SK-N-SH (cell line): ENCODE measurements around the gene CRYBG3. TPM values are rescaled to one million over a fixed set of nuclear protein-coding genes. Genes with fewer than 3 reads are reported as not detected.

Experiments used
- CTCF ChIA-PET: fragments of 300-600, 350-600 bp; formaldehyde crosslinking; extraction: SDS; loops from one replicate; lab custom pipeline; 2021; lab: Yijun Ruan, JAX
- POLR2A ChIA-PET: fragments of 350-600 bp; sonication (Branson Sonifier 250); formaldehyde crosslinking; extraction: SDS; loops from one replicate; lab custom pipeline; 2020; ENCODE audit warnings: antibody characterized with exemption, inconsistent platforms; lab: Yijun Ruan, JAX
- DNase-seq: peaks from one replicate; pipeline ENCODE4 v3.0.0; 2012
- H2AFZ ChIP-seq: fragments of 200-600 bp; sonication (generic); 2 replicates; pipeline ENCODE4 v1.8.1; 2016; ENCODE audit warnings: antibody characterized with exemption, mild to moderate bottlenecking, low read depth
- H3F3A ChIP-seq: fragments of 200-600 bp; sonication (generic); replicated peaks from 2 replicates; pipeline ENCODE3; 2016; ENCODE audit warnings: antibody characterized with exemption, mild to moderate bottlenecking; ENCODE audit not compliant: insufficient read depth
- H3K27ac ChIP-seq, 2 experiments: fragments of 200-500 bp in 1 of 2; fragments of 200-600 bp in 1 of 2; sonication (Bioruptor generic) in 1 of 2; sonication (generic), shearing (Covaris generic) in 1 of 2; 2 replicates each; pipeline versions ENCODE4 v1.5.1 to v1.6.1; 2014 to 2016; ENCODE audit warnings: low read depth in 2 of 2, inconsistent platforms in 1 of 2, low read length in 1 of 2, mild to moderate bottlenecking in 1 of 2, mixed read lengths in 1 of 2
- H3K27me3 ChIP-seq: fragments of 200-600 bp; sonication (generic), shearing (Covaris generic); 2 replicates; pipeline ENCODE4 v1.6.1; 2016; ENCODE audit warnings: mixed run types; ENCODE audit not compliant: insufficient read depth
- H3K36me3 ChIP-seq, 2 experiments: fragments of 200-500 bp in 1 of 2; fragments of 200-600 bp in 1 of 2; sonication (Bioruptor generic) in 1 of 2; sonication (generic) in 1 of 2; replicated peaks in 1 of 2; 2 replicates each; pipeline versions ENCODE3 to v1.5.1; 2014 to 2016; ENCODE audit warnings: low read length in 1 of 2, mild to moderate bottlenecking in 1 of 2; ENCODE audit not compliant: insufficient read depth in 2 of 2, control insufficient read depth in 1 of 2
- H3K4me1 ChIP-seq, 2 experiments: fragments of 200-500 bp in 1 of 2; fragments of 200-600 bp in 1 of 2; sonication (Bioruptor generic) in 1 of 2; sonication (generic), shearing (Covaris generic) in 1 of 2; 2 replicates each; pipeline versions ENCODE4 v1.5.1 to v1.6.1; 2014 to 2016; ENCODE audit warnings: low read depth in 1 of 2, low read length in 1 of 2, mixed run types in 1 of 2; ENCODE audit not compliant: insufficient read depth in 2 of 2, control insufficient read depth in 1 of 2
- H3K4me2 ChIP-seq: fragments of 200-600 bp; sonication (generic), shearing (Covaris generic); 2 replicates; pipeline ENCODE4 v1.6.1; 2017; ENCODE audit warnings: mixed run types
- H3K4me3 ChIP-seq, 2 experiments: fragments of 200-500 bp in 1 of 2; fragments of 200-600 bp in 1 of 2; sonication (Bioruptor generic) in 1 of 2; sonication (generic), shearing (Covaris generic) in 1 of 2; 2 replicates each; pipeline versions ENCODE4 v1.5.1 to v1.8.1; 2014 to 2016; ENCODE audit warnings: low read depth in 2 of 2, inconsistent platforms in 1 of 2, low read length in 1 of 2, mild to moderate bottlenecking in 1 of 2, mixed read lengths in 1 of 2, moderate library complexity in 1 of 2
- H3K79me2 ChIP-seq: fragments of 200-600 bp; sonication (generic); 2 replicates; pipeline ENCODE4 v1.8.1; 2017; ENCODE audit warnings: mild to moderate bottlenecking; ENCODE audit not compliant: insufficient read depth
- H3K9ac ChIP-seq: fragments of 200-600 bp; sonication (generic); 2 replicates; pipeline ENCODE4 v1.6.1; 2017; ENCODE audit warnings: mixed run types
- H3K9me2 ChIP-seq: fragments of 200-600 bp; sonication (generic); 2 replicates; pipeline ENCODE4 v1.6.1; 2017; ENCODE audit warnings: mixed run types
- H3K9me3 ChIP-seq: fragments of 200-600 bp; sonication (generic); 2 replicates; pipeline ENCODE4 v1.6.1; 2017; ENCODE audit warnings: mixed run types, mild to moderate bottlenecking, moderate library complexity
- H4K20me1 ChIP-seq: fragments of 200-600 bp; sonication (generic); 2 replicates; pipeline ENCODE4 v1.6.1; 2017; ENCODE audit warnings: mild to moderate bottlenecking, mixed run types; ENCODE audit not compliant: insufficient read depth
- CHD2 ChIP-seq: fragments of 150-350 bp; IDR thresholded peaks from 2 replicates; pipeline ENCODE4 v1.6.1; 2018; ENCODE audit warnings: low read length; ENCODE audit not compliant: partially characterized antibody
- EP300 ChIP-seq, 2 experiments: IDR thresholded peaks; 2 replicates each; pipeline versions ENCODE4 v1.4.0 to v1.6.1; 2012; ENCODE audit warnings: borderline replicate concordance in 1 of 2, low read depth in 1 of 2, low read length in 1 of 2
- EZH2phosphoT487 ChIP-seq: fragments of 200-600 bp; sonication (generic); IDR thresholded peaks from 2 replicates; pipeline ENCODE4 v1.6.1; 2017; ENCODE audit warnings: low read depth, mixed run types, mild to moderate bottlenecking, antibody characterized with exemption, moderate library complexity, borderline replicate concordance
- FOSL2 ChIP-seq: IDR thresholded peaks from 2 replicates; pipeline ENCODE4 v1.4.0; 2012; ENCODE audit warnings: low read depth, mild to moderate bottlenecking, moderate library complexity, borderline replicate concordance
- FOXJ3 ChIP-seq: sonication (generic); formaldehyde crosslinking; IDR thresholded peaks from 2 replicates; pipeline ENCODE4 v1.5.1; 2020; ENCODE audit warnings: mild to moderate bottlenecking, missing genetic modification reagents
- FOXM1 ChIP-seq: IDR thresholded peaks from 2 replicates; pipeline ENCODE4 v1.4.0; 2012; ENCODE audit warnings: low read depth, mild to moderate bottlenecking
- GABPA ChIP-seq: IDR thresholded peaks from 2 replicates; pipeline ENCODE4 v1.4.0; 2012; ENCODE audit warnings: low read depth, mild to moderate bottlenecking
- JUND ChIP-seq: IDR thresholded peaks from 2 replicates; pipeline ENCODE4 v1.4.0; 2012
- MXI1 ChIP-seq: IDR thresholded peaks from 2 replicates; pipeline ENCODE4 v1.6.1; 2012; ENCODE audit warnings: mild to moderate bottlenecking, low read depth, low read length, improper control_type of control experiment
- NRF1 ChIP-seq: IDR thresholded peaks from 2 replicates; pipeline ENCODE4 v1.6.1; 2012; ENCODE audit warnings: low read depth, mild to moderate bottlenecking, low read length
- RCOR1 ChIP-seq: fragments of 150-350 bp; IDR thresholded peaks from 2 replicates; pipeline ENCODE4 v1.6.1; 2017; ENCODE audit warnings: antibody characterized with exemption, low read length
- RXRA ChIP-seq: IDR thresholded peaks from 2 replicates; pipeline ENCODE4 v1.4.0; 2012; ENCODE audit warnings: low read depth, mild to moderate bottlenecking, borderline replicate concordance
- TEAD4 ChIP-seq: IDR thresholded peaks from 2 replicates; pipeline ENCODE4 v1.4.0; 2012; ENCODE audit warnings: mild to moderate bottlenecking, borderline replicate concordance; ENCODE audit not compliant: insufficient read depth
- WGBS: methylation state at CpG from one replicate; pipeline ENCODE4 v1.1.6; 2017; ENCODE audit warnings: low lambda C conversion rate; 5-methylcytosine and 5-hydroxymethylcytosine counted together
- polyA plus RNA-seq, 3 experiments: library from polyadenylated mRNA; depleted of rRNA; stranded (reverse); fragments of >200 nt; gene quantifications; 2 replicates each; pipeline ENCODE4 v1.2.3, GENCODE V29; 2012
- TF ChIP-seq, protein P1 (sequence below): fragments of 200-600 bp; sonication (generic); IDR thresholded peaks from 2 replicates; pipeline ENCODE4 v1.6.1; 2017; ENCODE audit warnings: antibody characterized with exemption, mild to moderate bottlenecking, moderate library complexity
- TF ChIP-seq, protein P2 (sequence below): IDR thresholded peaks from 2 replicates; pipeline ENCODE4 v1.4.0; 2012; ENCODE audit warnings: low read depth, borderline replicate concordance
- TF ChIP-seq, protein P3 (sequence below): fragments of 150-350 bp; IDR thresholded peaks from 2 replicates; pipeline ENCODE4 v1.6.1; 2016; ENCODE audit warnings: mild to moderate bottlenecking, low read depth, low read length

CRYBG3 gene
- polyA plus RNA-seq, 1 of the 3 experiments (the other 2 are of a cell fraction): 2.4 TPM

DNA sequence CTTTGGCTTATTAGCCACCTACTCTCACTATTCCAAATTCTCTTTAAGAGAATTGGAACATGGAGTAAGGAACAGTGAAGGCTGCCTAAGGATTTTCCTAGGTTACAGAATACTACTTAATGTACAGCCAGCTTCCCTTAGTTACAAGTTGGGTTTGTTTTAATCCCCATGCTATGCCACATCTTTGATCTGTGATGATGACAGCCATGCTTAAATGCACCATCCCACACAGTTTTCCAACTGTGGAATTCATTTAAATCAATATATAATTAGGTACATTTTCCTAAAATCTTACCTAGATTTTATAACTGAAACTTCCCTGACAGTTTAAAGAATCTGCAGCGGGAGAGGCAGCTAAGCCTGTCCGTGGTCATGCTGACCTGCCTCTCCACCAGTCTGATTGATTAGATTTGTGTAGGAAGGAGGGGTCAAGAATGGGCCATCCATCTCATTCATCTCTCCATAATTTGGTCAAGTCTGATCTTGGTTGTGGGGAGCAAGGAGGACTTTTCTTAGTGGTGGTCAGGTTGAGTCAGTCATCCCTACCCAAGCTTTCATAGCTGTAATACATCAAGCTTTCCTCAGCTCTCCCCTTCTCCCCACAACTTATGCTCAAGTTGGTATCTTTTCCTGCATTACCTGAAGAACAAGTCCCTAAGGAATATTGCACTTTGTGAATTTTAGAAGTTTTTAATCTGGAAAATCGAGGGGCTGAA is 113.3 kb downstream of the CRYBG3 start (continued):
- TF ChIP-seq, protein P1, sequence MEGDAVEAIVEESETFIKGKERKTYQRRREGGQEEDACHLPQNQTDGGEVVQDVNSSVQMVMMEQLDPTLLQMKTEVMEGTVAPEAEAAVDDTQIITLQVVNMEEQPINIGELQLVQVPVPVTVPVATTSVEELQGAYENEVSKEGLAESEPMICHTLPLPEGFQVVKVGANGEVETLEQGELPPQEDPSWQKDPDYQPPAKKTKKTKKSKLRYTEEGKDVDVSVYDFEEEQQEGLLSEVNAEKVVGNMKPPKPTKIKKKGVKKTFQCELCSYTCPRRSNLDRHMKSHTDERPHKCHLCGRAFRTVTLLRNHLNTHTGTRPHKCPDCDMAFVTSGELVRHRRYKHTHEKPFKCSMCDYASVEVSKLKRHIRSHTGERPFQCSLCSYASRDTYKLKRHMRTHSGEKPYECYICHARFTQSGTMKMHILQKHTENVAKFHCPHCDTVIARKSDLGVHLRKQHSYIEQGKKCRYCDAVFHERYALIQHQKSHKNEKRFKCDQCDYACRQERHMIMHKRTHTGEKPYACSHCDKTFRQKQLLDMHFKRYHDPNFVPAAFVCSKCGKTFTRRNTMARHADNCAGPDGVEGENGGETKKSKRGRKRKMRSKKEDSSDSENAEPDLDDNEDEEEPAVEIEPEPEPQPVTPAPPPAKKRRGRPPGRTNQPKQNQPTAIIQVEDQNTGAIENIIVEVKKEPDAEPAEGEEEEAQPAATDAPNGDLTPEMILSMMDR: no peak
- TF ChIP-seq FOXJ3 (CRISPR knock-in tag) (no peak), NRF1 (no peak)
- TF ChIP-seq, all 33 proteins: peak for 0

DNA sequence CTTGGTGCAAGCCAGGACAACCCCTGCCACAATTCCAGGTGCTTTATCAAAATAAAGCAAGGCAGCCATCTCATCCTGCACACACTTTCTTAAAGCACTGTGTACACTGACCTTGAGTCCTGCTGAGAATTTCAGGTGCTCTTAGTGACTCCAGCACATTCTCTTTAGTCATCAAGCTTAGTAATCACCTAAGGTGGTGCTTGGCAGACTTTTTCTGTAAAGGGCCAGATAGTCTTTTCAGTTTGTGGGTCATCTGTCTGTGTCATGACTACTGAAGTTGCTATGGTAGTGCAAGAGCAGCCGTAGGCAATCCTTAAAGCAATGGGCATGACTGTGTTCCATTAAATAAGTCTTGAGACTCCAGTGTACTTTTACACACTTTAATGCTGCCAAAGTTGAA is 114.0 kb downstream of the CRYBG3 start:
- Histone ChIP-seq H3K27me3 (no peaks in the 10 kb centered on the region), H3K4me3 (no peak overlapping the region), H3K4me1 (no peaks in the 10 kb centered on the region), H3K4me2 (no peak overlapping the region), H2AFZ (no peak overlapping the region), H3K9me2 (no peaks in the 10 kb centered on the region), H3K36me3 (peaks cover 18 to 25% of the 10 kb centered on the region in 2 experiments), H3K9ac (no peak overlapping the region), H3F3A (no peaks in the 10 kb centered on the region), H4K20me1 (no peaks in the 10 kb centered on the region), H3K9me3 (no peaks in the 10 kb centered on the region), H3K79me2 (no peaks in the 10 kb centered on the region), H3K27ac (no peak overlapping the region)
- no peak for TF ChIP-seq FOXM1
- TF ChIP-seq, protein P1: no peak
- TF ChIP-seq GABPA: no peak
- no peak for TF ChIP-seq EZH2phosphoT487
- TF ChIP-seq, protein P2, sequence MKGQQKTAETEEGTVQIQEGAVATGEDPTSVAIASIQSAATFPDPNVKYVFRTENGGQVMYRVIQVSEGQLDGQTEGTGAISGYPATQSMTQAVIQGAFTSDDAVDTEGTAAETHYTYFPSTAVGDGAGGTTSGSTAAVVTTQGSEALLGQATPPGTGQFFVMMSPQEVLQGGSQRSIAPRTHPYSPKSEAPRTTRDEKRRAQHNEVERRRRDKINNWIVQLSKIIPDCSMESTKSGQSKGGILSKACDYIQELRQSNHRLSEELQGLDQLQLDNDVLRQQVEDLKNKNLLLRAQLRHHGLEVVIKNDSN: no peak
- TF ChIP-seq TEAD4: no peak
- TF ChIP-seq FOXJ3 (CRISPR knock-in tag): no peak
- TF ChIP-seq MXI1: no peak
- TF ChIP-seq EP300 (IDR thresholded peaks at IDR 0.05; ENCODE audit: borderline replicate concordance in 1 of 2, low read depth in 1 of 2, low read length in 1 of 2): no peak
- no peak for TF ChIP-seq RCOR1
- TF ChIP-seq, protein P3, sequence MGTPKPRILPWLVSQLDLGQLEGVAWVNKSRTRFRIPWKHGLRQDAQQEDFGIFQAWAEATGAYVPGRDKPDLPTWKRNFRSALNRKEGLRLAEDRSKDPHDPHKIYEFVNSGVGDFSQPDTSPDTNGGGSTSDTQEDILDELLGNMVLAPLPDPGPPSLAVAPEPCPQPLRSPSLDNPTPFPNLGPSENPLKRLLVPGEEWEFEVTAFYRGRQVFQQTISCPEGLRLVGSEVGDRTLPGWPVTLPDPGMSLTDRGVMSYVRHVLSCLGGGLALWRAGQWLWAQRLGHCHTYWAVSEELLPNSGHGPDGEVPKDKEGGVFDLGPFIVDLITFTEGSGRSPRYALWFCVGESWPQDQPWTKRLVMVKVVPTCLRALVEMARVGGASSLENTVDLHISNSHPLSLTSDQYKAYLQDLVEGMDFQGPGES: no peak
- no peak for TF ChIP-seq JUND
- no peak for TF ChIP-seq FOSL2
- TF ChIP-seq CHD2: no peak
- no peak for TF ChIP-seq RXRA
- no peak for DNase-seq
- CTCF ChIA-PET: no interaction called here
- WGBS: 88% methylated on average over 1 of the region's 1 CpG
- POLR2A ChIA-PET: no interaction called here
